K562 (cell line): ENCODE results near the gene IGFBP4. TPM values are rescaled to one million over a fixed set of nuclear protein-coding genes. Genes with fewer than 3 reads are reported as not detected.

Experiments
- CHD2 ChIP-seq: IDR thresholded peaks from 2 replicates; pipeline ENCODE4 v1.6.1; 2011; ENCODE audit warnings: low read depth, low read length
- EHMT2 ChIP-seq: fragments of 450-650 bp; IDR thresholded peaks from 2 replicates; pipeline ENCODE4 v1.6.1; 2018; ENCODE audit warnings: antibody characterized with exemption
- ELF2 ChIP-seq: fragments of 250-450 bp; sonication (Bioruptor Pico); IDR thresholded peaks from 2 replicates; pipeline ENCODE4 v1.5.0; 2021; ENCODE audit warnings: mild to moderate bottlenecking
- HINFP ChIP-seq: fragments of 450-650 bp; conservative IDR thresholded peaks from 2 replicates; pipeline ENCODE4 v1.6.1; 2016; ENCODE audit warnings: missing genetic modification characterization, low read depth, mild to moderate bottlenecking, control low read depth, missing compliant biosample characterization
- LARP7 ChIP-seq: fragments of 450-650 bp; IDR thresholded peaks from 2 replicates; pipeline ENCODE4 v1.6.1; 2016
- PPARD ChIP-seq: fragments of 250-450 bp; sonication (Bioruptor Pico); IDR thresholded peaks from 2 replicates; pipeline ENCODE4 v1.8.0; 2022; ENCODE audit warnings: inconsistent platforms, mild to moderate bottlenecking, moderate library complexity
- SMC3 ChIP-seq: conservative IDR thresholded peaks from 2 replicates; pipeline ENCODE4 v1.6.1; 2011; ENCODE audit warnings: low read depth, low read length, improper control_type of control experiment; ENCODE audit not compliant: insufficient read depth
- SREBF1 ChIP-seq: fragments of 150-350 bp; IDR thresholded peaks from 2 replicates; pipeline ENCODE4 v1.6.1; 2014; ENCODE audit warnings: antibody characterized with exemption, low read depth, low read length, borderline replicate concordance
- ZBTB17 ChIP-seq: fragments of 450-650 bp; formaldehyde crosslinking; IDR thresholded peaks from 2 replicates; pipeline ENCODE4 v1.4.0; 2020; ENCODE audit warnings: mild to moderate bottlenecking
- ZNF24 ChIP-seq: fragments of 450-650 bp; IDR thresholded peaks from 2 replicates; pipeline ENCODE4 v1.6.1; 2016
- ZNF518B ChIP-seq: fragments of 250-450 bp; sonication (Bioruptor Pico); IDR thresholded peaks from 2 replicates; pipeline ENCODE4 v1.5.0; 2021; ENCODE audit warnings: mild to moderate bottlenecking, moderate library complexity
- ZNF707 ChIP-seq: fragments of 250-450 bp; sonication (Bioruptor Pico); conservative IDR thresholded peaks from 2 replicates; pipeline ENCODE4 v1.8.0; 2022; ENCODE audit warnings: inconsistent platforms, mild to moderate bottlenecking, moderate library complexity
- polyA plus RNA-seq, 8 experiments: library from polyadenylated mRNA; depleted of rRNA in 4 of 8; stranded (reverse) in 5 of 8; unstranded in 3 of 8; fragments of >200 nt; fragmentation: Nextera tagmentation in 2 of 8; fragmentation: Illumina TruSeq in 1 of 8; extraction: Ambion mirVana in 2 of 8; extraction: Trizol in 1 of 8; gene quantifications; 2 replicates each; pipeline versions ENCODE4 v1.2.1 to v1.2.3, GENCODE V29; 2011 to 2014; ENCODE audit warnings: inconsistent platforms in 1 of 8, missing spikeins in 1 of 8
- total RNA-seq, 7 experiments: library from RNA; depleted of rRNA in 6 of 7; stranded (reverse); fragments of >200 nt in 6 of 7; fragmentation: Illumina TruSeq in 2 of 7; extraction: Trizol in 2 of 7; gene quantifications; 2 replicates each; pipeline versions ENCODE4 v1.2.1 to v1.2.3, GENCODE V29; 2011 to 2021; ENCODE audit warnings: low replicate concordance in 1 of 7
- TF ChIP-seq, protein P1 (sequence below): sonication (generic); formaldehyde crosslinking; IDR thresholded peaks from 2 replicates; pipeline ENCODE4 v1.8.1; 2023; ENCODE audit warnings: mild to moderate bottlenecking, missing genetic modification reagents
- TF ChIP-seq, protein P2 (sequence below): fragments of 200-800 bp; sonication (Bioruptor generic); IDR thresholded peaks from 2 replicates; pipeline ENCODE4 v1.6.1; 2017; ENCODE audit warnings: missing genetic modification characterization, missing compliant biosample characterization

Gene IGFBP4
- total and polyA plus RNA-seq, 9 of the 15 experiments (the other 6 are each of a cell fraction or from before 2014, with no cell fraction given): 8.8 to 99.8 (median 18.6) TPM

DNA sequence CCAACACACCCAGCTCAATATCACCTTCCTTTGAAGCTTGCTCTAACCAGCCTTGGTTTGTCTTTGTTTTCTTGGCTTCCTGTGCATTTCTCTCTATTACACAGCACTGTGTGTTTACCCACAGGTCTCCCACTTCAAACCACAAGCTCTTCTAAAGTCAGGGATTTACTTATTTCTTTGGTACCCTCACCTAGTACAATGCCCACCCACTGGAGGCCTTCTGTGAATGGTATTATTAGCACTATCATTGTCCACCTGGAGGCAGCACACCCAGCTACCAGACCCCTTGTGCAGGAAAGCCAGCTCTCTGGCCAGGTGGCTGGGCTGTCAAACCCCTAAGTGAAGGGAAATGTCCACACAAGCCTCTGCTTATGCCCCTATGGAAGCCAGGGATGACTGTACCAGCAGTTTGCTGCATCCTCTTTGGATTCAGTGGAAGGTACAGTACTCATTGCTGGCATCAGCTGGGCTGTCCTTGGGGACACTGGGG is 16.2 kb upstream of the IGFBP4 start (continued):
- TF ChIP-seq SREBF1 (no peak), SMC3 (no peak), ZBTB17 (no peak), CHD2 (no peak), LARP7 (no peak), ELF2 (CRISPR knock-in tag) (no peak), EHMT2 (no peak), HINFP (tag) (no peak), ZNF518B (no peak), ZNF707 (CRISPR knock-in tag) (no peak), ZNF24 (no peak), PPARD (CRISPR knock-in tag) (no peak)
- TF ChIP-seq, protein P1, sequence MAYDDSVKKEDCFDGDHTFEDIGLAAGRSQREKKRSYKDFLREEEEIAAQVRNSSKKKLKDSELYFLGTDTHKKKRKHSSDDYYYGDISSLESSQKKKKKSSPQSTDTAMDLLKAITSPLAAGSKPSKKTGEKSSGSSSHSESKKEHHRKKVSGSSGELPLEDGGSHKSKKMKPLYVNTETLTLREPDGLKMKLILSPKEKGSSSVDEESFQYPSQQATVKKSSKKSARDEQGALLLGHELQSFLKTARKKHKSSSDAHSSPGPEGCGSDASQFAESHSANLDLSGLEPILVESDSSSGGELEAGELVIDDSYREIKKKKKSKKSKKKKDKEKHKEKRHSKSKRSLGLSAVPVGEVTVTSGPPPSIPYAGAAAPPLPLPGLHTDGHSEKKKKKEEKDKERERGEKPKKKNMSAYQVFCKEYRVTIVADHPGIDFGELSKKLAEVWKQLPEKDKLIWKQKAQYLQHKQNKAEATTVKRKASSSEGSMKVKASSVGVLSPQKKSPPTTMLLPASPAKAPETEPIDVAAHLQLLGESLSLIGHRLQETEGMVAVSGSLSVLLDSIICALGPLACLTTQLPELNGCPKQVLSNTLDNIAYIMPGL (CRISPR knock-in tag): no peak
- TF ChIP-seq, protein P2, sequence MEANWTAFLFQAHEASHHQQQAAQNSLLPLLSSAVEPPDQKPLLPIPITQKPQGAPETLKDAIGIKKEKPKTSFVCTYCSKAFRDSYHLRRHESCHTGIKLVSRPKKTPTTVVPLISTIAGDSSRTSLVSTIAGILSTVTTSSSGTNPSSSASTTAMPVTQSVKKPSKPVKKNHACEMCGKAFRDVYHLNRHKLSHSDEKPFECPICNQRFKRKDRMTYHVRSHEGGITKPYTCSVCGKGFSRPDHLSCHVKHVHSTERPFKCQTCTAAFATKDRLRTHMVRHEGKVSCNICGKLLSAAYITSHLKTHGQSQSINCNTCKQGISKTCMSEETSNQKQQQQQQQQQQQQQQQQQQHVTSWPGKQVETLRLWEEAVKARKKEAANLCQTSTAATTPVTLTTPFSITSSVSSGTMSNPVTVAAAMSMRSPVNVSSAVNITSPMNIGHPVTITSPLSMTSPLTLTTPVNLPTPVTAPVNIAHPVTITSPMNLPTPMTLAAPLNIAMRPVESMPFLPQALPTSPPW (CRISPR knock-in tag): no peak
- TF ChIP-seq, all 486 proteins: peak for 0
